Natural killer cell (primary cell): ENCODE measurements around the gene CCDC39. TPM values are rescaled to one million over a fixed set of nuclear protein-coding genes. Genes with fewer than 3 reads are reported as not detected.

Source experiments
- ATAC-seq, 3 donors: fragments of 150-1000 bp in 2 of 3; fragments of 200-7000 bp in 1 of 3; cut with Tn5 transposase; 1 replicate in 1 of 3; 2 replicates in 2 of 3; pipeline ENCODE4 v1.10.0; 2021; ENCODE audit warnings: mild to moderate bottlenecking in 2 of 3, moderate library complexity in 2 of 3
- DNase-seq, 2 donors: peaks; one replicate each; pipeline versions ENCODE4 v3.0.0 to v3.0.0-alpha.2; 2013 to 2021; ENCODE audit warnings: mixed read lengths in 1 of 2
- H3K27ac ChIP-seq: one replicate; pipeline ENCODE4 v1.5.1; 2013; ENCODE audit warnings: mild to moderate bottlenecking, low read length
- H3K27me3 ChIP-seq: one replicate; pipeline ENCODE4 v1.6.1; 2013; ENCODE audit warnings: low read length; ENCODE audit not compliant: control insufficient read depth, insufficient read depth
- H3K36me3 ChIP-seq: one replicate; pipeline ENCODE4 v1.6.1; 2013; ENCODE audit warnings: low read length; ENCODE audit not compliant: control insufficient read depth, insufficient read depth
- H3K4me1 ChIP-seq: one replicate; pipeline ENCODE4 v1.6.1; 2013; ENCODE audit warnings: low read length; ENCODE audit not compliant: control insufficient read depth, insufficient read depth
- H3K4me3 ChIP-seq: one replicate; pipeline ENCODE4 v1.5.1; 2013; ENCODE audit warnings: low read length
- H3K9me3 ChIP-seq: one replicate; pipeline ENCODE4 v1.6.1; 2013; ENCODE audit warnings: low read length; ENCODE audit not compliant: control insufficient read depth, insufficient read depth
- H3K27ac Mint-ChIP-seq, 2 donors: one replicate each; pipeline ENCODE4 v1.8.0; 2022; ENCODE audit warnings: mild to moderate bottlenecking in 2 of 2, mixed read lengths in 2 of 2, moderate library complexity in 1 of 2
- H3K27me3 Mint-ChIP-seq, 2 donors: one replicate each; pipeline ENCODE4 v1.8.0; 2022; ENCODE audit warnings: low read depth in 2 of 2, mixed read lengths in 2 of 2
- H3K36me3 Mint-ChIP-seq: one replicate; pipeline ENCODE4 v1.8.0; 2022; ENCODE audit warnings: mixed read lengths
- H3K4me1 Mint-ChIP-seq, 2 donors: one replicate each; pipeline ENCODE4 v1.8.0; 2022; ENCODE audit warnings: mixed read lengths in 2 of 2
- H3K4me3 Mint-ChIP-seq: one replicate; pipeline ENCODE4 v1.8.0; 2022; ENCODE audit warnings: mild to moderate bottlenecking, moderate library complexity, mixed read lengths
- H3K9me3 Mint-ChIP-seq, 2 donors: one replicate each; pipeline ENCODE4 v1.8.0; 2022; ENCODE audit warnings: mixed read lengths in 2 of 2
- WGBS: methylation state at CpG from one replicate; pipeline ENCODE4 v1.1.7; 2013; ENCODE audit warnings: missing lambda C conversion rate; ENCODE audit not compliant: insufficient coverage; 5-methylcytosine and 5-hydroxymethylcytosine counted together
- intact Hi-C: fragments of 100-400 bp; cut with micrococcal nuclease; formaldehyde crosslinking; loops from one replicate; pipeline ENCODE4 v1.14.2; 2022
- total RNA-seq, 4 donors: library from RNA; stranded (reverse); fragments of 120-200 nt in 1 of 4; gene quantifications; one replicate each; pipeline versions ENCODE4 v1.2.3 to v1.2.4, GENCODE V29; 2013 to 2022
- TF ChIP-seq, protein P1 (sequence below): fragments of 200-600 bp; IDR thresholded peaks from one replicate; pipeline ENCODE4 v1.8.0; 2022; ENCODE audit warnings: antibody characterized with exemption

The CCDC39 gene
- total RNA-seq, 3 donors from 2014 or later (not counting 1 experiment from before 2014, with no cell fraction given) = not detected

DNA sequence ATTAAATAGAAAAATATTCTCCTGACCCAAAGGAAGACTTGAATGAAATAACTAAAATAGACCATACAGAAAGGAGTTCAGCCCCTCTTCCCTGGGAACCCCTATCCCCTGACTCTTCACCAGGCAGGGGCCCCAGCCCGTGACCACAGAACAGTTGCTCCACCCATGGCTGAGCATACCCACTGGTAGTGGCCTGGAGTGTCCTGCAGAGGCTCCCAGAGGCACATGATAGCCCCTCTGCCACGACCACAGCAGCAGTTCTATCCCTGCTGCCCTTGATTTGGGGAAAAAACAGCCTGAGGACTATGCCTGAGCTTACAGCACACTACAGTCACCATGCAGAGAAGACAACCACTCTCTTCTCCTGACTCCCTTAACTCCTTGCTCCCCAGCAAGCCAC lies 45.6 kb downstream of the CCDC39 start:
- peaks cover 10% of the 10 kb centered on the region for H3K27me3 ChIP-seq
- WGBS = 35% methylated on average over 2 of the region's 2 CpGs

DNA sequence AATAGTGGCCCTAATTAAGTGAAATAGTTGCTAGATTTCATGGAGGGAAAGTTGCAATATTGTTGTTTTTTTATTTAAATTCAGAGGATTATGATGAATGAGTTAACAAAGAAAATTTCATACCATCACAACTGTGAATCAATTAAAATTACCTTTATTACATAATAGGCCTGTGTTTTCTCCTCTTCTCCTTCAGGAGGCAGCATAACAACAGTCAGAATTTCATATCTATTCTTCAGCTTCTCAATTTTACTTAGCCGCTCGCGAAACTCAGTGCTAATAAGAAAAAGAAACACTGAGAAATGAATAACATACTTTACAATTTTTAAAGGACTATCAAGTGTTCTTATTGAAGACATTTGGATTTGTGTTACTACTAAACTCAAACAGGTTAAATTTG lies 48.0 kb downstream of the CCDC39 start:
- intact Hi-C loops = no loop called here
- H3K9me3 ChIP-seq = no peaks in the 10 kb centered on the region
- H3K27ac ChIP-seq = no peak overlapping the region
- Mint-ChIP-seq H3K27me3 (peaks cover 18 to 21% of the 10 kb centered on the region in 2 donors), H3K9me3 (no peaks in the 10 kb centered on the region), H3K27ac (no peak overlapping the region), H3K4me3 (no peak overlapping the region), H3K4me1 (no peaks in the 10 kb centered on the region), H3K36me3 (peaks cover 6% of the 10 kb centered on the region)
- no peaks in the 10 kb centered on the region for H3K4me1 ChIP-seq
- peaks cover 8% of the 10 kb centered on the region for H3K27me3 ChIP-seq
- no peak overlapping the region for H3K4me3 ChIP-seq
- H3K36me3 ChIP-seq = no peaks in the 10 kb centered on the region
- no peak for ATAC-seq
- 100% methylated on average over 2 of the region's 3 CpGs for WGBS
- TF ChIP-seq, protein P1, sequence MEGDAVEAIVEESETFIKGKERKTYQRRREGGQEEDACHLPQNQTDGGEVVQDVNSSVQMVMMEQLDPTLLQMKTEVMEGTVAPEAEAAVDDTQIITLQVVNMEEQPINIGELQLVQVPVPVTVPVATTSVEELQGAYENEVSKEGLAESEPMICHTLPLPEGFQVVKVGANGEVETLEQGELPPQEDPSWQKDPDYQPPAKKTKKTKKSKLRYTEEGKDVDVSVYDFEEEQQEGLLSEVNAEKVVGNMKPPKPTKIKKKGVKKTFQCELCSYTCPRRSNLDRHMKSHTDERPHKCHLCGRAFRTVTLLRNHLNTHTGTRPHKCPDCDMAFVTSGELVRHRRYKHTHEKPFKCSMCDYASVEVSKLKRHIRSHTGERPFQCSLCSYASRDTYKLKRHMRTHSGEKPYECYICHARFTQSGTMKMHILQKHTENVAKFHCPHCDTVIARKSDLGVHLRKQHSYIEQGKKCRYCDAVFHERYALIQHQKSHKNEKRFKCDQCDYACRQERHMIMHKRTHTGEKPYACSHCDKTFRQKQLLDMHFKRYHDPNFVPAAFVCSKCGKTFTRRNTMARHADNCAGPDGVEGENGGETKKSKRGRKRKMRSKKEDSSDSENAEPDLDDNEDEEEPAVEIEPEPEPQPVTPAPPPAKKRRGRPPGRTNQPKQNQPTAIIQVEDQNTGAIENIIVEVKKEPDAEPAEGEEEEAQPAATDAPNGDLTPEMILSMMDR = no peak
- DNase-seq = no peak

More for the DNA sequence above, 45.6 kb downstream of the CCDC39 start:
- H3K36me3 Mint-ChIP-seq = peaks cover 6% of the 10 kb centered on the region
- H3K4me3 ChIP-seq = no peak overlapping the region
- H3K9me3 Mint-ChIP-seq = peaks cover 0 to 2% of the 10 kb centered on the region in 2 donors
- intact Hi-C loops = no loop called here
- no peaks in the 10 kb centered on the region for H3K4me1 ChIP-seq
- H3K27ac ChIP-seq = no peak overlapping the region
- DNase-seq (no peak), ATAC-seq (no peak)
- no peaks in the 10 kb centered on the region for H3K36me3 ChIP-seq
- H3K27me3 Mint-ChIP-seq = peaks cover 25 to 38% of the 10 kb centered on the region in 2 donors
- TF ChIP-seq, protein P1 = no peak
- no peaks in the 10 kb centered on the region for H3K4me1 Mint-ChIP-seq
- H3K4me3 Mint-ChIP-seq = no peak overlapping the region
- H3K9me3 ChIP-seq = no peaks in the 10 kb centered on the region
- no peak overlapping the region for H3K27ac Mint-ChIP-seq

DNA sequence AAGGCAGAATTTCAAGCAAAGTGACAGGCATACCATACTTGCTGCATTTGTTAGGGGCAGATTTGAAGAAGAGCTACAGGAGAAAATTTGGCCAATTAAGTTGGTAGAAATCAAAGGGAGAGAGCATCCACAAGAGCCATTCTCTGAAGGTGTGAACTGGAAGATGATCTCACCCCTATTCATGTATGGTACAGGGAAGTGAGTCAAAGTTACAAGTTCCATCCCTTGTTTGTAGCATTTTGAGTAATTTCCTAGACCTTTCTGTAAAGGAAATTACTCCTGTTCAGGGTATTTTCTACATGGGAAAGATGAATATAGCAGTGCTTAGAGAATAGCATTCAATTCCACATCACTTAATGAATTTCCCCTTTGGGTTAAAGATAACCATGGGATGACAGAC lies 48.9 kb downstream of the CCDC39 start:
- H3K9me3 Mint-ChIP-seq = no peaks in the 10 kb centered on the region
- peaks cover 0 to under 1% of the 10 kb centered on the region in 2 donors for H3K4me1 Mint-ChIP-seq
- TF ChIP-seq, protein P1 = no peak
- Histone ChIP-seq H3K36me3 (no peaks in the 10 kb centered on the region), H3K27me3 (peaks cover 8% of the 10 kb centered on the region), H3K27ac (no peak overlapping the region), H3K9me3 (no peaks in the 10 kb centered on the region), H3K4me3 (no peak overlapping the region), H3K4me1 (no peaks in the 10 kb centered on the region)
- H3K4me3 Mint-ChIP-seq = no peak overlapping the region
- H3K27me3 Mint-ChIP-seq = peaks cover 15 to 20% of the 10 kb centered on the region in 2 donors
- DNase-seq (no peak), ATAC-seq (no peak)
- H3K36me3 Mint-ChIP-seq = peaks cover 9% of the 10 kb centered on the region
- H3K27ac Mint-ChIP-seq = no peak overlapping the region
- intact Hi-C loops = no loop called here

DNA sequence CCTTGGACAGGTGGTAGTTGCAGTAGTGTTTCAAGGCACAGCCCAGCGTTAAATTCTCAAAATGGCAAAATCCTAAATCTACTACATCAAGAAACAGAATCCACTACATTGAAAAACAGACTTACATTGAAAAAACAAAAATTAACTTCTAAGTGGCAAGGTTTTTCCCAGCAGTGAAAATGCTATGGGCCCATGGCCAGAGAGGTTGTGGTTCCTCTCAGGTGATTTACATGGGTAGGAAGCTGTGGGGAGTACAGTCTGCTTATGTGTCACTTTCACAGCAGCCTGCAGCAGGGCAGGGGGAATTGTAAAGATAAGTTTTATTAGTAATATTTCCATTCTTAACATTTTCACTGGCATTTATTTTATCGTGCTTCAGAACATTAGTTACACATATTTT lies 52.4 kb downstream of the CCDC39 start:
- WGBS = 100% methylated on average over 1 of the region's 2 CpGs
- Mint-ChIP-seq H3K4me1 (peaks cover 4 to 20% of the 10 kb centered on the region in 2 donors), H3K9me3 (no peaks in the 10 kb centered on the region), H3K27me3 (peaks cover 0 to 3% of the 10 kb centered on the region in 2 donors), H3K27ac (no peak overlapping the region), H3K36me3 (peaks cover 18% of the 10 kb centered on the region), H3K4me3 (no peak overlapping the region)
- no peaks in the 10 kb centered on the region for H3K9me3 ChIP-seq
- H3K27ac ChIP-seq = no peak overlapping the region
- H3K4me1 ChIP-seq = no peaks in the 10 kb centered on the region
- no peak for ATAC-seq
- no peak for DNase-seq
- H3K4me3 ChIP-seq = no peak overlapping the region
- H3K27me3 ChIP-seq = peaks cover 3% of the 10 kb centered on the region
- intact Hi-C loops = no loop called here
- TF ChIP-seq, protein P1 = no peak
- H3K36me3 ChIP-seq = peaks cover 2% of the 10 kb centered on the region
